Brain microvascular endothelial cell (primary cell): ENCODE measurements around the gene ECPAS.
A peak's percentile ranks its signal among the peaks of the same experiment; 100 is the strongest.
"Not testable (repeated sequence)": the region's sequence is repeated elsewhere in the genome, so short reads cannot be mapped to it uniquely, and the experiment has no call there.

ENCODE experiments used
- DNase-seq: peaks from one replicate; pipeline ENCODE4 v3.0.0-alpha.2; 2020
- H3K27ac ChIP-seq: fragments of 250-450 bp; sonication (Bioruptor Pico); 2 replicates; pipeline ENCODE4 v1.5.1; 2020; ENCODE audit warnings: mild to moderate bottlenecking, moderate library complexity
- H3K27me3 ChIP-seq: fragments of 250-450 bp; sonication (Bioruptor Pico); replicated peaks from 2 replicates; pipeline ENCODE4 v1.5.1; 2020; ENCODE audit warnings: mild to moderate bottlenecking
- H3K36me3 ChIP-seq: fragments of 250-450 bp; sonication (Bioruptor Pico); replicated peaks from 2 replicates; pipeline ENCODE4 v1.5.1; 2020; ENCODE audit warnings: mild to moderate bottlenecking
- H3K4me3 ChIP-seq: 2 replicates; pipeline ENCODE4 v1.5.1; 2011; ENCODE audit warnings: low read depth, mild to moderate bottlenecking, control low read depth, low read length, moderate library complexity
- in situ Hi-C: cut with HindIII; loops from 2 replicates; pipeline ENCODE4 v1.10.0; 2017; ENCODE audit warnings: low sequenced_read_pairs, low pct_ligation_motif_present
- TF ChIP-seq, protein P1 (sequence below): IDR thresholded peaks from 2 replicates; pipeline ENCODE4 v1.5.1; 2011; ENCODE audit warnings: low read depth, mild to moderate bottlenecking, moderate library complexity, low read length, control low read depth, inconsistent platforms; ENCODE audit errors: missing control alignments

Gene ECPAS

DNA sequence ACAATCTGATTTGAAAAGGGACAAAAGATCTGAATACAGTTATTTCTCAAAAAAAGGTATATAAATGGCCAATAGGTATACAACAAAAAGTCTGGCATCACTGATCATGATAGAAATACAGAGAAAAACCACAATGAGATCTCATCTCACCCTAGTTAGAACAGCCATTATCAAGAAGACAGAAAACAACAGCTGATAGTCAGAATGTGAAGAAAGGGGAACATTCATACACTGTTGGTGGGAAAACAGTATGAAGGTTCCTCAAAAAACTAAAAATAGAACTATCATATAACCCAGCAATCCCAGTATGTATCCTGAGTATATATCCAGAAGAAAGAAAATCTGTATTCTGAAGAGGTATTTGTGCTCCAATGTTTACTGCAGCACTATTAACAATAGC, 78.5 kb downstream of the ECPAS start:
- no peak overlapping the region for H3K4me3 ChIP-seq
- peaks cover 43% of the 10 kb centered on the region for H3K36me3 ChIP-seq
- no peak overlapping the region for H3K27ac ChIP-seq
- TF ChIP-seq, protein P1, sequence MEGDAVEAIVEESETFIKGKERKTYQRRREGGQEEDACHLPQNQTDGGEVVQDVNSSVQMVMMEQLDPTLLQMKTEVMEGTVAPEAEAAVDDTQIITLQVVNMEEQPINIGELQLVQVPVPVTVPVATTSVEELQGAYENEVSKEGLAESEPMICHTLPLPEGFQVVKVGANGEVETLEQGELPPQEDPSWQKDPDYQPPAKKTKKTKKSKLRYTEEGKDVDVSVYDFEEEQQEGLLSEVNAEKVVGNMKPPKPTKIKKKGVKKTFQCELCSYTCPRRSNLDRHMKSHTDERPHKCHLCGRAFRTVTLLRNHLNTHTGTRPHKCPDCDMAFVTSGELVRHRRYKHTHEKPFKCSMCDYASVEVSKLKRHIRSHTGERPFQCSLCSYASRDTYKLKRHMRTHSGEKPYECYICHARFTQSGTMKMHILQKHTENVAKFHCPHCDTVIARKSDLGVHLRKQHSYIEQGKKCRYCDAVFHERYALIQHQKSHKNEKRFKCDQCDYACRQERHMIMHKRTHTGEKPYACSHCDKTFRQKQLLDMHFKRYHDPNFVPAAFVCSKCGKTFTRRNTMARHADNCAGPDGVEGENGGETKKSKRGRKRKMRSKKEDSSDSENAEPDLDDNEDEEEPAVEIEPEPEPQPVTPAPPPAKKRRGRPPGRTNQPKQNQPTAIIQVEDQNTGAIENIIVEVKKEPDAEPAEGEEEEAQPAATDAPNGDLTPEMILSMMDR, result no peak
- in situ Hi-C loops, result no loop called here
- no peaks in the 10 kb centered on the region for H3K27me3 ChIP-seq
- DNase-seq, result no peak

- peaks cover 22% of the 10 kb centered on the region for H3K36me3 ChIP-seq
- in situ Hi-C loops, result not testable (repeated sequence)
Measured at GRCh38 chr9:111401486-111401885, 82.7 kb downstream of the ECPAS start.

GRCh38 chr9:111400564-111400898, 83.7 kb downstream of the ECPAS start:
- Histone ChIP-seq H3K4me3 (no peak overlapping the region), H3K27me3 (no peaks in the 10 kb centered on the region), H3K36me3 (peaks cover 24% of the 10 kb centered on the region), H3K27ac (no peak overlapping the region)
- no peak for DNase-seq
- in situ Hi-C loops, result no loop called here
- TF ChIP-seq, protein P1, result no peak

More at GRCh38 chr9:111401486-111401885, 82.7 kb downstream of the ECPAS start:
- not testable (repeated sequence) for H3K27me3 ChIP-seq, H3K27ac ChIP-seq, H3K4me3 ChIP-seq
- peak; percentile 25 for DNase-seq

- H3K36me3 ChIP-seq, result peaks cover 26% of the 10 kb centered on the region
- in situ Hi-C loops, result no loop called here
- H3K4me3 ChIP-seq, result no peak overlapping the region
- no peaks in the 10 kb centered on the region for H3K27me3 ChIP-seq
- TF ChIP-seq, protein P1, result peak; percentile 73
- no peak overlapping the region for H3K27ac ChIP-seq
- no peak for DNase-seq
Measured at GRCh38 chr9:111399772-111400563, 84.2 kb downstream of the ECPAS start.

DNA sequence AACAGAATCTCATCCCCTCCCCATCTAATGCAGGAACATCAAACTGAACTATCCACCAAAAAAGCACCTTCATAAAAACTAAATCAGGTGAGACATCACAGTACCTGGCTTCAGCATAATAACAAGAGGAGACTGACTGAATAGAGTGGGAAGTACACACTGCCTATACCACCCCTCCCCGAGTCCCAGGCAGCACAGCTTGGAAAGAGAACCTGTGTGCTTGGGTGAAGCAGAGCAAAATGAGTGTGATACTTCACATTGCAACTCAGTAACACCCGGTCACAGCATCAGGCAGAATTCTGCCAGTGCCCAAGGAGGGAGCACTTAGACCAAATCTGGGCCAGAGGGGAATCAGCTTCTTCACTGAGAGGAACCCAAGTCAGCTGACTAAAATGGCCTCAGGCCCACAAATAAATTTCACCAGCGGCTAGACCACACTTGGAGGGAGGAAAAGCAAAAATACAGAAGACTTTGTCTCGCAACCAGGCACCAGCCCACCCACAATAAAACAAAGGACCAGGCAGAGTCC, 84.9 kb downstream of the ECPAS start:
- TF ChIP-seq, protein P1, result no peak
- in situ Hi-C loops, result no loop called here
- no peaks in the 10 kb centered on the region for H3K27me3 ChIP-seq
- peaks cover 24% of the 10 kb centered on the region for H3K36me3 ChIP-seq
- DNase-seq, result no peak
- no peak overlapping the region for H3K27ac ChIP-seq
- no peak overlapping the region for H3K4me3 ChIP-seq

DNA sequence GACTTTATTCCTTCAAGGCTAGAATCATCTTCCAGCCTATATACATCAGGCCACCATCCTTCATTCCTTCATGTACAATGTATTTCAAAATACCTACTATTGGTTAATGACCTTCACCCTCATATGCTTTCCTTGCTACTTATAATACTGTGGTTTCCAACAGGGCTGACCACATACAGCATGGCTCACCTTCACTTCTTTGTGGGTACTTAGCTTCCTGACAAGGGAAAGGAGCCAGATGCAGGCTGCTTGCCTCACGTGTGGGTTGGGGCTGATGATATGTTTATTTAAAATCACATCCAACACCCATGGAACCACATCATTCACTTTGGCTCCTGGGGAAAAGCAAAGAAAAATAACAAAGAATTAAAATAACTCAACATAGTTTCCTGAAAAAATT, 90.2 kb downstream of the ECPAS start:
- Histone ChIP-seq H3K27me3 (no peaks in the 10 kb centered on the region), H3K27ac (no peak overlapping the region), H3K4me3 (no peak overlapping the region), H3K36me3 (peaks cover 61% of the 10 kb centered on the region)
- DNase-seq, result no peak
- in situ Hi-C loops, result no loop called here
- TF ChIP-seq, protein P1, result no peak
